Right renal pelvis (tissue), 4 donors: ENCODE results near the gene BRCC3. TPM values are rescaled to one million over a fixed set of nuclear protein-coding genes. Genes with fewer than 3 reads are reported as not detected.
"Not testable (repeated sequence)": the region's sequence is repeated elsewhere in the genome, so short reads cannot be mapped to it uniquely, and the experiment has no call there.

ENCODE experiments used
- DNase-seq, 4 donors: peaks; one replicate each; pipeline ENCODE4 v3.0.0-alpha.2; 2013; ENCODE audit warnings: low read depth in 4 of 4, low spot score in 3 of 4, missing footprints in 1 of 4
- polyA plus RNA-seq, 4 donors: library from polyadenylated mRNA; unstranded; fragments of 120-200 nt; gene quantifications; one replicate each; pipeline ENCODE4 v1.2.1, GENCODE V29; 2013; ENCODE audit not compliant: insufficient read length in 4 of 4

BRCC3 gene
- polyA plus RNA-seq, 4 donors = 27.1 to 31.2 (median 29.8) TPM

DNA sequence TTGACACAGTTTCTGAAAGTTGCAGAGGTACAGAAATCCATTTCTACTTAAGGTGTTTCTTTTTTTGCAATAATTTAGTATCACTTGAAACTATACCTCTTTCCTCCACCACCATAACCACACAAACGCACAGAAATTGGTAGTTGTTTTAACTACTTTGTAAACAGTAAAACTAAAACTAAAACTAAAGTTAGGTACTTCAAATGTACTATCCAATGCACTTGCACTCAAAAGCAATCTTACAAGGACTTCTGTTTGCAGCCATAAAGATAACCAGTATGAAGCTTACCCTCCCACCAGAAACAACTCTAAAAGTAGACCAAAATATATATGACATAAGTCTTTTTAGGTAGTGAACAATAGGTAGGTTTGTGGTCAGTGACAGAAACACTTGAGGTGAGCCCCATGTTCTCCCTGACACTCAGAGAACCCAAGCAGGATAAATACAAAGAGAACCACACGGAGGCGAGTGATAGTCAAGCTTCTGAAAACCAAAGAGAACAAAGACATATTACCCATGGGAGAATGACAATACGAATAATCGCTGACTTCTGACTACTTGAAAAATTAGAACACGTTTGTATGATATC is 72.7 kb downstream of the BRCC3 start:
- DNase-seq = no peak

DNA sequence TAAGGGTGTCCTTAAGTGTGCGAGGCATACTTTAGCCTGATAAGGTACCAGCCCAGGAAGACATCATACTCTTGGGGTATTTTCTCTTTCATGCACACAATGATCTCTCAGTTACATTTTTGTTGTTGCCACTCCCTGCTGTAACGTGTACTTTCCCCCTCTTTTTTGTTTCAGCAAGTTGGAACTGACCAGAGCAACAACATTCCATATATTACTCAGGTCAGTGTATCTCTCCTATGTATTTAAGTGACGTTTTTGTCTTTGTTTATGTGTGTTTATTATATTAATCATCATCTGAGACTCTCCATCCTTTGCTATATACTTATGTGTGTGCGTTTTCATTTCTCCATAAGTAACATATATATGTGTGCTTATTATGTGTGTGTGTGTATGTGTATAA is 73.6 kb downstream of the BRCC3 start:
- DNase-seq = no peak

DNA sequence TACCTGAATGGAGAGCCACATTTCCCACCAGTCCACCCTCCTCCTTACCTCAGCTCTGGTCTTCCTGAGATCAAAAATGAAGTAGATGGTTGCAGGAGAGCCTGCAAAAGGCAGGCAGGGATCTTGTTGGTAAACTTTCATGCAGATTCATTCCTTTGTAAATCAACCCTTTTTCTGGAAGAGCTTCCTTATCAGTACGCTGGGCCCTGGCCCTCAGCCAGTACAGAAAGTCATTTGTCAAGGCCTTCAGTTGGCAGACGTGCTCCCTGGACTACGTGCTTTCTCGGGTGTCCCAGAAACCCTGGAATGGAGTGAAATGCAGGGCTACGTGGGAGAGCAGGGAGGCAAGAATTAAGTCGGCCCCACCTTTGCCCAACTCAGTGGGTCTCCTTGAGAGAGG is 76.3 kb downstream of the BRCC3 start:
- DNase-seq = not testable (repeated sequence)

DNA sequence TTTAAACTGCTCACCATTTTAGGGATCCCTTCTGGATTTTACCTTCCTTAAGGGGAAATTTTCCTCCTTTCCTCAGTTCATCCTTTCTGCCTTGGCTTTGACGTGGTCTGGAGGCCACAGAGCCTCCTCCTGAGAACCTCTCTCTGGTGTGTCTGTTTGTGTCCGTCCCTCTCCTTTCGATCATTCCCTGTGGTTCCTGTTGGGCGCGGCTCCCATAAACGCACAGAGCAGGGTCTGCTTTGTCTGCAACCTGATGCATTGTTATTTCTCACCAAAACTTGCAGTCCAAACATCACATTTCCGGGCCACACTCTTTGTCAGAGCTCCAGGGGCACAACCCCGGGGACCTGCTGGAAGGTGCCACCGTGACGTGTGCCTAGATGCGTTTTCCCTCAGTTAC is 76.9 kb downstream of the BRCC3 start:
- DNase-seq = not testable (repeated sequence)

DNA sequence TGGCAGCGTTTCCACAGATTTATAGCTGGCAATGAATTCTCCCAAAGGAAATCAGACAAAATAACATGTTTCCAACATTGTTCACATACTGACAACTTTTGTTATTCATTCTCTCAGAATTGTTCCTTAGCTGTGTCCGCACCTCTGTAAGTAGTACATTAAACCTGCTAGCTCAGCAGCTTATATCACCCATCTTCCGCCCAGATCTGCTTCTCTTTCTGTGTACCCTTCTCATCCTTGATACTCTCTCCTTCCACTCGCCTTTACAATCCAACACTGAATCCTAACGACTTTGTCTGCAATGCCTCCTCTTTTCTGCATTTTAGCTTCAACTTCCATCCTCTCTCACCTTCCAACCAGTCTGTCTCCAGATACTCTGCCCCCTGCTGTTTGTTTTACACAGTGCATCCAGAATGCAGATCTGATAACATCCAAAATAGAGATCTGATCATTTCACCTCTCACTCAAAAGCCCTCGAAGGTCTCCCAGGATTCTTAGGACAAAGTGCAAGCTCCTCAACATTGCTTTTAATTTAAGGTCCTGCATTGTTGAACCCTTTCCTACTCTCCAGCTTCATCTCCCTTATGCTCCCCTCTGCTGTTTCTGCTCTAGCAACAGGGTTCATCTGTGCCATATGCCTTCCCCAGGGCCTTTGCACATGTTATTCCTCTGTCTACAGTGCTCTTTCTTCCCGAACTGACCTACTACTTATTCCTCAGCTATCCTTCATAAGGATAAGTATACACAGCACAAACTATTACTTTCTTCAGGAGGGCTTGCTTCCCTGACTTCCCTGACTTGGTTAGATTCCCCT is 77.6 kb downstream of the BRCC3 start:
- no peak for DNase-seq

DNA sequence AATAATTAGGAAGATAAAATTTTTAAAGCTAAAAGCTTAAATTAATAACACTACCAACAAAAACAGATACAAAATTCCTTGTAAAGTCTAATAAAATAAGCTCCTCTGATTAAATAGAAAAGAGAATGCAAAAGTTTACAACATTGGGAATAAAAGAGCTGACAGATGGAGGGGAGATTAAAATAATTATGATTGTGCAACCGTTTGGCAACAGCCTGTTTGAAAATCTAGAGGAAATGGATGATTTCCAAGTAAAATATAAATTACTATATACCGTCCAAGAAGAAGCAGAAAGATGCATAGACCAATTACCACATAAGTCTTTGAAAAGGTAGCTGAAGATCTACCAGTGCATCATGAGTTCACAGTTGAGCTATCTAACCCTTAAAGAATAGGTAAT is 98.6 kb downstream of the BRCC3 start:
- DNase-seq = no peak

Other genes with a start within 250 kb of the BRCC3 start
- not detected for gene SMIM9, start 236.8 kb upstream of the BRCC3 start, polyA plus RNA-seq
- 10 to 100 TPM; 15.4 to 25.1 (median 19.2) TPM for gene F8A1, start 185.2 kb upstream of the BRCC3 start, polyA plus RNA-seq
- gene F8, start 48.8 kb upstream of the BRCC3 start, polyA plus RNA-seq = 10 to 100 TPM; 13.9 to 18.7 (median 16.0) TPM
- 100 to 1,000 TPM; 111 to 121 (median 120) TPM for gene FUNDC2, start 44.7 kb upstream of the BRCC3 start, polyA plus RNA-seq
- 10 to 100 TPM in 3 of 4 donors, 1 to 10 TPM in 1; 8.6 to 10.7 (median 10.3) TPM for gene CMC4, start 372 bp upstream of the BRCC3 start, polyA plus RNA-seq
- gene MTCP1, start 372 bp upstream of the BRCC3 start, polyA plus RNA-seq = 10 to 100 TPM; 19.9 to 27.5 (median 24.5) TPM
- gene VBP1, start 145.0 kb downstream of the BRCC3 start, polyA plus RNA-seq = 100 to 1,000 TPM in 3 of 4 donors, 10 to 100 TPM in 1; 81.3 to 112 (median 103) TPM
- 1 to 10 TPM; 2.9 to 3.3 (median 3.2) TPM for gene RAB39B, start 193.0 kb downstream of the BRCC3 start, polyA plus RNA-seq